Brain microvascular endothelial cell (primary cell): ENCODE results near the gene OSBPL7.

Experiments used
- DNase-seq: peaks from one replicate; pipeline ENCODE4 v3.0.0-alpha.2; 2020
- H3K27ac ChIP-seq: fragments of 250-450 bp; sonication (Bioruptor Pico); 2 replicates; pipeline ENCODE4 v1.5.1; 2020; ENCODE audit warnings: mild to moderate bottlenecking, moderate library complexity
- H3K27me3 ChIP-seq: fragments of 250-450 bp; sonication (Bioruptor Pico); replicated peaks from 2 replicates; pipeline ENCODE4 v1.5.1; 2020; ENCODE audit warnings: mild to moderate bottlenecking
- H3K36me3 ChIP-seq: fragments of 250-450 bp; sonication (Bioruptor Pico); replicated peaks from 2 replicates; pipeline ENCODE4 v1.5.1; 2020; ENCODE audit warnings: mild to moderate bottlenecking
- H3K4me3 ChIP-seq: 2 replicates; pipeline ENCODE4 v1.5.1; 2011; ENCODE audit warnings: low read depth, mild to moderate bottlenecking, control low read depth, low read length, moderate library complexity
- in situ Hi-C: cut with HindIII; loops from 2 replicates; pipeline ENCODE4 v1.10.0; 2017; ENCODE audit warnings: low sequenced_read_pairs, low pct_ligation_motif_present
- TF ChIP-seq, protein P1 (sequence below): IDR thresholded peaks from 2 replicates; pipeline ENCODE4 v1.5.1; 2011; ENCODE audit warnings: low read depth, mild to moderate bottlenecking, moderate library complexity, low read length, control low read depth, inconsistent platforms; ENCODE audit errors: missing control alignments

Gene OSBPL7

GRCh38 chr17:47762728-47763127 is 58.9 kb downstream of the OSBPL7 start:
- DNase-seq = no peak
- TF ChIP-seq, protein P1, sequence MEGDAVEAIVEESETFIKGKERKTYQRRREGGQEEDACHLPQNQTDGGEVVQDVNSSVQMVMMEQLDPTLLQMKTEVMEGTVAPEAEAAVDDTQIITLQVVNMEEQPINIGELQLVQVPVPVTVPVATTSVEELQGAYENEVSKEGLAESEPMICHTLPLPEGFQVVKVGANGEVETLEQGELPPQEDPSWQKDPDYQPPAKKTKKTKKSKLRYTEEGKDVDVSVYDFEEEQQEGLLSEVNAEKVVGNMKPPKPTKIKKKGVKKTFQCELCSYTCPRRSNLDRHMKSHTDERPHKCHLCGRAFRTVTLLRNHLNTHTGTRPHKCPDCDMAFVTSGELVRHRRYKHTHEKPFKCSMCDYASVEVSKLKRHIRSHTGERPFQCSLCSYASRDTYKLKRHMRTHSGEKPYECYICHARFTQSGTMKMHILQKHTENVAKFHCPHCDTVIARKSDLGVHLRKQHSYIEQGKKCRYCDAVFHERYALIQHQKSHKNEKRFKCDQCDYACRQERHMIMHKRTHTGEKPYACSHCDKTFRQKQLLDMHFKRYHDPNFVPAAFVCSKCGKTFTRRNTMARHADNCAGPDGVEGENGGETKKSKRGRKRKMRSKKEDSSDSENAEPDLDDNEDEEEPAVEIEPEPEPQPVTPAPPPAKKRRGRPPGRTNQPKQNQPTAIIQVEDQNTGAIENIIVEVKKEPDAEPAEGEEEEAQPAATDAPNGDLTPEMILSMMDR = no peak
- Histone ChIP-seq H3K4me3 (no peak overlapping the region), H3K36me3 (no peaks in the 10 kb centered on the region), H3K27ac (no peak overlapping the region), H3K27me3 (peaks cover 1% of the 10 kb centered on the region)
- in situ Hi-C loops = no loop called here

GRCh38 chr17:47760409-47761140 is 61.0 kb downstream of the OSBPL7 start:
- in situ Hi-C loops = no loop called here
- TF ChIP-seq, protein P1 = no peak
- Histone ChIP-seq H3K27me3 (no peaks in the 10 kb centered on the region), H3K36me3 (no peaks in the 10 kb centered on the region), H3K27ac (no peak overlapping the region), H3K4me3 (no peak overlapping the region)
- no peak for DNase-seq

- in situ Hi-C loops = no loop called here
- no peak overlapping the region for H3K27ac ChIP-seq
- no peak overlapping the region for H3K4me3 ChIP-seq
- H3K27me3 ChIP-seq = no peaks in the 10 kb centered on the region
- TF ChIP-seq, protein P1 = no peak
- no peak for DNase-seq
- no peaks in the 10 kb centered on the region for H3K36me3 ChIP-seq
Measured at GRCh38 chr17:47757386-47757785, 64.2 kb downstream of the OSBPL7 start.
